ENCODE results near the gene IFT25.
"Not testable (repeated sequence)": the region's sequence is repeated elsewhere in the genome, so short reads cannot be mapped to it uniquely, and the experiment has no call there.

IFT25 gene

DNA sequence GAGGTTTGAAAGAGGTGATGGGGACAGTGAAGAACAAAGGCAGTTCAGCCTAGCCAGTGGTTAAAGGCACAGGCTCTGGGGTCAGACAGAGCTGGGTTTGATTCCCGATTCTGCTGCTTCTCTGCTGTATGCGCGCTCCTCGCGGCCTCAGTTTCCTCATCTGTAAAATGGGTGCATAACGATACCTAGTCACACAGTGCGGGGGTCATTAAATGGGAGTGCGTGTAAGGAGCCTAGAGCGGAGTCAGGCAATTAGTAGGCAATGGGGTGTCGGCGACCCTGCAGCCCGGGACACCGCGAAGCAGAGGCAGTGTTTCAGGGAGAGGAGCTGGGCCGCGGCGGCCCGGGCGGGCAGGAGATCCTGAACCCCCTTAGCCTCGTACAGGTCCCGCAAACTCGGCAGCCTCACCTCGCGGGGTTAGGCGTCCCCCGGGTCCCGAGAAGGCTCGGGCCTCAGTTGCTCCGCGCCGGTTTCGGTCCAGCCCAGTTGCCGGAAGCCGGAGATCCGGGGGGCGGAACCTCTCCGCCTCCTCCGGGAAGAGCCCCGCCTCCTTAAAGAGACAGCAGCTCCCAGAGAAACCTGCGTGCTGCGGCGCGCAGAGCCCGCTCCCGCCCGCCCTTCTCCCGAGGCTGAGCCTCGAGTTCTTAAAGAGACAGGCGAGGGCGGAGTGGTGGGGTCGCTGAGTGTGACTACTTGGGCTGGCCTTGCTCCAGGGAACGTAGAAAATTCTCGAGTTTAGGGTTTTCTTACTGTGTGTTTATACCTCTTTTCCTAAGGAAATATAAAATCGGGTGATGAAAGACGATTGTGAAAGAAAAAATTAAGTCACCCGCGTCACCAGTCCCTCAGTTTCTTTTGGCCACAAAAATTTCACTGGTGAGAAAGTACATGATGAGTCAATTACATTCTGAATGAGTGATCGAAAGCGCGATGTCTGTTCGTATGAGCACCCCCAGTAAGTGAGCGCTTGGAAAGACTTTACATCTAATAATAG lies 55.9 kb downstream of the IFT25 start, which contains the start of gene YIPF1:
TSS of gene YIPF1 (minus strand) at position 494 of the 995 bp plus-strand sequence. CDS start 860 bp downstream, outside the sequence.
- DNase-seq (ENCODE audit: low read depth in 1 of 2, low spot score in 1 of 2), result peak; percentile 64 to 78

- DNase-seq (ENCODE audit: low read depth in 1 of 2, low spot score in 1 of 2), result no peak
Measured at GRCh38 chr1:53888681-53889080, 56.8 kb downstream of the IFT25 start.

- not testable (repeated sequence) for DNase-seq (ENCODE audit: low read depth in 1 of 2, low spot score in 1 of 2)
Measured at GRCh38 chr1:53883600-53883999, 61.9 kb downstream of the IFT25 start.

DNA sequence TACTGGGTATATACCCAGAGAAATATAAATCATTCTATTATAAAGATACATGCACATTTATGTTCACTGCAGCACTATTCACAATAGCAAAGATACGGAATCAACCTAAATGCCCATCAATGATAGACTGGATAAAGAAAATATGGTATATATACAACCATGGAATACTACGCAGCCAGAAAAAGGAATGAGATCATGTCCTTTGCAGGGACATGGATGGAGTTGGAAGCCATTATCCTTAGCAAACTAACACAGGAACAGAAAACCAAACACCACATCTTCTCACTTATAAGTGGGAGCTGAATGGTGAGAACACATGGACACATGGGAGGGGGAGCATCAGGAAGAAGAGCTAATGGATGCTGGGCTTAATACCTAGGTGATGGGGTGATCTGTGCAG lies 63.6 kb downstream of the IFT25 start:
- not testable (repeated sequence) for DNase-seq (ENCODE audit: low read depth in 1 of 2, low spot score in 1 of 2)

- no peak for DNase-seq (ENCODE audit: low read depth in 1 of 2, low spot score in 1 of 2)
Measured at GRCh38 chr1:53878492-53879105, 66.9 kb downstream of the IFT25 start.

GRCh38 chr1:53875150-53875549 lies 70.3 kb downstream of the IFT25 start:
- DNase-seq (ENCODE audit: low read depth in 1 of 2, low spot score in 1 of 2), result not testable (repeated sequence)

DNA sequence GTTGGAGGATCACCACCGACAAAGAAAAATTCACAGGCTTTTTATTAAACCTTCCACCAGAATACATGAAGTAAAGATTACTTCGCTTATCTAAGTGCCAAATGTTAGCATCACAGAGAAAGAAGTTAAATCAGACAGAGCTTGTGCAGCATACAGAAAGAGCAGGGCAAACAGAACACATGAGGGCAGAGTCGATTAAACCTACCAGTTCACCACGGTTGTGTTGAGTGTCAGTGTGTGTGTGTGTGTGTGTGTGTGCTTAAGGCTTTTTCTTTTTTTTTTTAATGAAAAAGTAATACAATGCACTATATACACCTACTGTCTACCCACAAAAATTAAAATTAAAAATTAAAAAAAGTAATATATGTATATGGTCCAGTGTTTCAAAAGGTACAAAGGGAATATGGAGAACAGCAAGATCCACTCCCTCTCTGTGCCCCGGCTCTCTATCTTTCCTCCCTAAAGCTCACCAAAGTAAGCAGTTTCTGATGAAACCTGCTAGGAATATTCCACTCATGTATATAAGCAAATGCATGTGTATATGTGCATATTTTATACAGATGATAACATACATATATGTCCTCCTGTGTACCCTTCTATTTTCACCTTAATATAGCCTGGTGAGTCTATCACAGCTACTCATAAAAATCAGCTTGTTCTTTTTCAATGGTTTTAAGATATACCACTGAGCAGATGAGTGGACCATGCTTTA lies 73.6 kb downstream of the IFT25 start:
- DNase-seq (ENCODE audit: low read depth in 1 of 2, low spot score in 1 of 2), result no peak

Measured in activated CD4-positive, alpha-beta T cell treated with anti-CD3 and anti-CD28 coated beads, Interleukin-2, amount 50 U/mL, for 24 hours (primary cell).